NCI-H187 treated with DMSO at 0.1 percent for 48 hours (cell line): ENCODE results near the gene ATP2C2.
"Not testable (repeated sequence)": the region's sequence is repeated elsewhere in the genome, so short reads cannot be mapped to it uniquely, and the experiment has no call there.

Experiments
- DNase-seq: peaks from one replicate; lab custom pipeline; 2025; lab: John Stamatoyannopoulos, UW

Gene ATP2C2

GRCh38 chr16:84419730-84420129 is 51.4 kb downstream of the ATP2C2 start:
- DNase-seq: no peak

GRCh38 chr16:84420556-84420955 is 52.2 kb downstream of the ATP2C2 start:
- DNase-seq: not testable (repeated sequence)

DNA sequence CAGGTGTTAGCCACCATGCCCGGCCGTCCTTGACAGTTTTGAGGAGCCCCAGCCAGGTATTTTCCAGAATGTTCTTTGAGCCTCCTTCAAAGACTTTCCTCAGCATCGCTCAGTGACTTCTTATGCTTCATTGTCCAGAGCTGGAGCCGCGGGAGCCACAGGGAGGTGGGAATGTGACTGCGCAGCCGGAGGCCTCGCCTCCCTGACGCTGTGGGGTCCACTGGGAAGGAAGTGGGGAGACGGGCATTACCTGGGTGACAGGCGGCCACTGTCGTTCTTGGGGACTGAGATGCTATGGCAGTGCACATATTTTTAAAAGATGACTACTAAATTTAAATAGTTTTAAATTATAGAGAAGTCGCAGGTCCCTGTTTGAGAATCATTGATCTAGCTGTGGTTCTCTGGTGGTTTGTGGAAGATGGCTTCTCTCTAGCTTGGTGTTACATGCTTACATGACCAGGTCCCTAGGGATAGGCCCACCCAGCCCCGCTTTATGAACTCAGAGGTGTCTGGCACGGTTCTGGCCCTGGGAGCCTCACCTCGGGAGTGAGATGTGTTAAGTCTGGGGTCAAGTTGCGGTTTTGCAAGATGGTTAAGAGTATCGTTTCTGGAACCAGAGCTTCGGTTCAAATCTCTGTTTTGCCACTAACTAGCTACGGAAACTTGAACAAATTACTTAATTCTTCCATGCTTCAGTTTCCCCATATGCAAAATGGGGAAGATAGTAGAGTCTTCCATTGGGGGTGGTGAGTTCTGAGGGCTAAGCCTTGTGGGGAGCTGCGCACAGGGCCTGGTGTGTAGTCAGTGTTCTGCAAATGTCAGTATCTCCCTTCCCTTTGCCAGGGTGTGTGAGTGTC is 53.0 kb downstream of the ATP2C2 start:
- no peak for DNase-seq

- DNase-seq: no peak
Measured at GRCh38 chr16:84421938-84422220, 53.5 kb downstream of the ATP2C2 start.

DNA sequence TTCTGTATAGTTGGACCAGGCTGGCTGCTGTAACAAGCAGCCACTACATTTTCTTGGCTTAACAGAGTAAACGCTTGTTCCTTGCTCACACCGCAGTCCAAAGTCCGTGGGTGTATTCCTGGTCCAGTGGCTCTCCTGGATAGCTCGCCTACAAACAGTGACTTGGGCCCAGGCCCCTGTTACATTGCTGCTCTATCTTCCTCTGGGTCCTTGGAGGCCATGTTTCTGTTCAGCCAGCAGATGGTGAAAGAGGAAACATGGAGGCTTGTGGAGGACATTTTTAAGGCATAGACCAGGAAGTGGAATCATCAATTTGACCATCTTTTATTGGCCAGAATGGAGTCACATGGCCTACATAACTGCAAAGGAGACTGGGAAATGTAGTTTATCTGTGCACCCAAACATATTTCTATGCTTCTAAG is 55.1 kb downstream of the ATP2C2 start:
- DNase-seq: no peak

DNA sequence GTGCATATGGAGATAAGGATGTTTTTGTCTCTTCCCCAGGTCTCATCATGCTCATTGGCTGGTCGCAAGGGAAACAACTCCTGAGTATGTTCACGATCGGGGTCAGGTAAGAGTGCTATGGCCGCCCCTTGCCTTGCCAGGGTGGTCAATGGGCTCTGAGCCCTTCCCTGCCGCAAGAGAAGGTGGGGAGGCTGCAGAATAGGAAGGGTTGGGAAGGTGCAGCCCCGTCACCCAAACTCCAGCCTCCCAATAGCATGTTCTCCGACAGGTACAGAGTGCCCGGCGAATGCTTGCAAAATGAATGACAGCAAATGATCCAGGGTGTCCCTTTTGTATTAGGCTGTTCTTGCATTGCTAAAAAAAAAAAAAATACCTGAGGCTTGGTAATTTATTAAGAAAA is 57.4 kb downstream of the ATP2C2 start:
- DNase-seq: no peak

DNA sequence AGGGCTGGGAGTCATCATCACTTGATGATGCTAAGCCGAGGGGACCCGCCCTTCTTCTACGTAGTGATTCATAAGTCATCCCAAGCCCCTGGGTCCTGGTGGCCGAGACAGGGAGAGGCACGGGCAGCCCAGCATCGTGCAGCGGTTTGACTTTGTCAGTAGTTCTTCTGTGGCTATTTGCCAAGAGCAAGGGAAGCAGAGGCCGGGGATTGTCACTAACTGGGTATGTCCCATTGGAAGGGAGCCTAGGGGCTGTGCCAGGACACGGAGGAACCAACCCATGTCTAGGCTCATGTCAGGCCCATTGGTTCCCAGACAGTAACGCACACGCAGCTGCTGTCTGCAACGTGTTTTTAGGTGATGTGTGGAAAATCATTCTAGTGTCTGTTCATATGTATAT is 58.5 kb downstream of the ATP2C2 start:
- no peak for DNase-seq

- DNase-seq: no peak
Measured at GRCh38 chr16:84427553-84427952, 59.2 kb downstream of the ATP2C2 start.

DNA sequence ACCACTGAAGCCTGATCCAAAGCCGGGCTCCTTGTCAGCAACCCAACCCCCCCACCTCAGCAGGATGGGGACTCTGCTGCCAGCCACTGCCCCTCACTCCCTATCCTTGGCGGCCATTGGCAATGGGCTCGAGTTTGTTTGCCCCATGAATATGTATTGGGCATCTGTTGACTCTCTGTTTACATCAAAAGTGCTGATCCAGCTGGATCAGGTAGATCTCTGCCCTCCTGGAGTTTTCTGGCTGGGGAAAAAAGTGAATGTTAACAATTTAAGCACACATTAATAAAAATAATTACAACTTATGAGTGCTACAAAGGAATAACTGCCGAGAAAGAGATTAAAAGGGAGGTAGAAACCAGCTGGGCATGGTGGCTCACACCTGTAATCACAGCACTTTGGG is 62.5 kb downstream of the ATP2C2 start:
- DNase-seq: no peak

DNA sequence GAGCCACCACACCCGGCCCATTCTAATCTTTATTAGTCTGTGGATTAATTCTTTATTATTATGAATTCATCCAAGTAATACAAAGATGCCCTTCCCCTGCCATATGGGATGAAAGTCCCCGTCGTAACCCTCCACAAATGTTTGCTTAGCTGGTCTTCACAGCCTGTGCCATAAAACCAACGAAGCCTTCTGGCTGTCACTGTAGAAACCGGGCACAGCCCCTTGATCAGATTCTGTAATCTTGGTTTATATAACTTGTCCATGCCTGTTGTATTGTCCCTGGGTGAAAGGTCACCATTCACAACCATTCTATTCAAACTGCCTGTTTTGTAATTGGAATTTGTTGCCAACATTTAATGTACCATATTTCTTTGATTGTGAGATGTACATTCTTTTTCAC is 66.5 kb downstream of the ATP2C2 start:
- no peak for DNase-seq

DNA sequence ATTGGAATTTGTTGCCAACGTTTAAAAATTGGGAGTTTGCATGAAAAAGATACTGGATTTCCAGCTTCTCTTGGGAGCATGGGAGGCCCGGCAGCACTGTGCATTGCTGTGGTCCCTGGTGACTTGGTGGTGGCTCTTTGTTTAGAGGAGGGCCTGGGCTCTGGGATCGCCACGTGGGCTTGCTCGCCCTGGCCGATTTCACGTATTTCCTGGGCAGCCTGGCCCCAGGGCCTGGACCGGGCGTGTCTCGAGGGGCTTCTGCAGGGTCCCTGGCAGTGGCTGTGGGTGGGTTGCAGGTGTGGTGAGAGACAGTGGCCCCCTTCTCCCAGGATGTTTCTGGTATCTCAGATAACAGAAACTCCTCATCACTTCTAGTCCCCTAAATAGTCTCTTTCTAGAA is 67.9 kb downstream of the ATP2C2 start:
- no peak for DNase-seq

GRCh38 chr16:84438971-84439696 is 70.8 kb downstream of the ATP2C2 start:
- no peak for DNase-seq

DNA sequence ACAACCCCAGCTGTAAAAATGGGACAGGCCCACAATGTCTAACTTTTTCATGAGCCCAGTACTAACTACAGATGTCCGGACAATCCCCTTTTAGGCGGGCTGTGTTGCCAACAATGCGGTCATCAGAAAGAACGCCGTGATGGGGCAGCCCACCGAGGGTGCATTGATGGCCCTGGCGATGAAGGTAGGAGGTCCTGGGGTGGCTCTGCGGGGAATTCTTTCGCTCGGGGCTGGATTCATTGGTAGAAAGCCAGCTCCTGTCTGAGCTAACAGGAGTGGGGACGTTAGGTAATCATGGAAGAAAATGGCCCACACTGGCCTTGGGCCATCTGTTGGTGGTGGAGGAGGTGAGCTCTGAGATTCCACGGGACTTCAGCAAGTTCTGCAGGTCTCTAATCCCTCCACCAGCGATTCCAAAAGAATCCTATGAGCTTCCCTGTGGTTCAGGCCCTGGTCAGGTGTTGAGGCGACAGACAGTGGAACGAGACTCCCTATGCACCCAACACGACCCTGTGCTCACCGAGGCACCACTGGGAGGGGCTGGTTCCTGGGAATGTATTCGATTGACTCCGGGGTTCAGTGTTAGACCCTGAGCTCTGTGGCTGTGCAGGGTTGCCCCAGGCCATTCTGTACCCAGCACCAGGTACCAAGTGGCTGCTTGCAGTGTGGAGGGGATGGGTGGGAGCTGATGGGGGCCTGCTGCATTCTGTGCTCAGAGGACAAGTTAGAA is 74.2 kb downstream of the ATP2C2 start:
- no peak for DNase-seq

- DNase-seq: no peak
Measured at GRCh38 chr16:84443166-84443802, 74.9 kb downstream of the ATP2C2 start.

- DNase-seq: no peak
Measured at GRCh38 chr16:84444476-84444875, 76.1 kb downstream of the ATP2C2 start.

DNA sequence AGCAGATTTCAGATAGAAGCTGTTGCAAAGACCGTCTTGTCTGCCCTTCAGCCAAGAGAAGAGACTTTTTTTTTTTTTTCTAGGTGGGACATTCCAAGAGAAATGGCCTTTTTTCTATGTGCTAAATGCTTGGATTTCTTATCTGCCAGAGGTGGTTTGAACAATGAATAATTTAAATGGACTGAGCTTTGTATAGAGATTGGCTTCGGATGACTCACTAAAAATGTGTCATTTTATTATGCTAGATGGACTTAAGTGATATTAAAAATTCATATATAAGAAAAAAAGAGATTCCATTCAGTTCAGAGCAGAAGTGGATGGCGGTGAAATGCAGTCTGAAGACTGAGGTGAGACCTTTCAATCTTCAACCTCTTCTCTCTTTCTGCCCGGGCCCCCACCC is 77.7 kb downstream of the ATP2C2 start:
- no peak for DNase-seq

- DNase-seq: no peak
Measured at GRCh38 chr16:84446596-84447392, 78.5 kb downstream of the ATP2C2 start.

- no peak for DNase-seq
Measured at GRCh38 chr16:84448444-84448843, 80.1 kb downstream of the ATP2C2 start.

DNA sequence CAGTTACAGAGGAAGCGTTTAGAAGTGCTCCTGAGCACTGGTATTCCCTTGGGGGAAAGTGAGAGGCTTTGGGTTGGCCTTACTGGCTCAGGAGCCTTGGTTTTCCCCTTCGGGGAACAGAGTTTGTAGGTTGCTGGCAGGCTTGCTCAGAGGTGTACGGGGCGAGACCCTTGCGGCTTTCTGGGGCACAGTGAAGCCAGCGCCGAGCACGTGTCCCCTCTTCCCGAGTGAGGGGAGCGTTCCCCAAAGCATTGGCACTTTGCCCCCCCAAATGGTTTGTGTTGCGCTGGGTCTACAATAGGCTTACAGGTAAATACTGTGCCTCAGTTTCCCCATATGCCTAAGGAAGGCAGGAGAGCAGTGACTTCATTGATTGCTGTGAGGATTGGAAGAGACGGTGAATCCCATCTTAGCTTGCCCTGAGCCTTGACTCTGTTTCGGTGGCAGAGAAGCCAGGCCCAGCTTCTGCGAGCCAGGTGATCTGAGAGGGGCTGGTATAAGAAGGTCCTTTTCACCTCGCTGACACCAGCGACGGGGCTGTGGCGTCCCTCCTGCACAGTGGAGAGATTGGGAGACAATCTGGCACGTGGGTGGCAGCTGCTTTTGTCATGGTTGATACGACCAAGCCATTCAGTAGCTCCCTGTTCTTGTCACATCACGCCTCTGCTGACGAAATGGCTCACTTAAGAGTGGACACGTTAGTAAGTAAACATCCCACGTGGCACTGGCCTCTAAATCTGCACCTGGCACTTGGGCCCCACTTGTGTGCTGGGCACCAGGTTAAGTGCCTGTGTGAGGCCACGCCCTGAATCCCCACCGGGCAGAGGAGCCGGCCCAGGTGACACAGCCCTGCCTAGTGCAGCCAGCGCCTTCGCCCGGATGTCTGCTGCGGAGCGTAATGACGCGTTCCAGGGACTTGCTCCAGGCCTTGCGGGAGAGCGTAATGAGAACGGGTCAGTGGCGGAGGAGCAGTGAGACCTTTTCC is 81.1 kb downstream of the ATP2C2 start:
- peak; percentile 51 for DNase-seq

- DNase-seq: no peak
Measured at GRCh38 chr16:84450176-84450865, 82.0 kb downstream of the ATP2C2 start.
